Upper lobe of left lung (tissue), 6 donors: Measurements from ENCODE around the gene NOX4. TPM values are rescaled to one million over a fixed set of nuclear protein-coding genes. Genes with fewer than 3 reads are reported as not detected.
A peak's percentile ranks its signal among the peaks of the same experiment; 100 is the strongest.
"Not testable (repeated sequence)": the region's sequence is repeated elsewhere in the genome, so short reads cannot be mapped to it uniquely, and the experiment has no call there.

Source experiments
- ATAC-seq, 2 donors: fragments of 200-7000 bp; cut with Tn5 transposase; one replicate each; pipeline ENCODE4 v1.9.1; 2022; ENCODE audit warnings: mild to moderate bottlenecking in 2 of 2, moderate library complexity in 2 of 2; ENCODE audit not compliant: low FRiP score in 2 of 2
- DNase-seq, 2 donors: peaks; one replicate each; pipeline ENCODE4 v3.0.0-alpha.2; 2019 to 2020
- H3K27ac ChIP-seq, 4 donors: fragments of 200-600 bp; sonication (generic); one replicate each; pipeline ENCODE4 v1.5.1; 2016 to 2019
- H3K27me3 ChIP-seq, 4 donors: fragments of 200-600 bp; sonication (generic); one replicate each; pipeline ENCODE4 v1.5.1; 2017 to 2019
- H3K36me3 ChIP-seq, 4 donors: fragments of 200-600 bp; sonication (generic); one replicate each; pipeline ENCODE4 v1.5.1; 2016 to 2019
- H3K4me1 ChIP-seq, 4 donors: fragments of 200-600 bp; sonication (generic); one replicate each; pipeline ENCODE4 v1.5.1; 2018 to 2019
- H3K4me3 ChIP-seq, 4 donors: fragments of 200-600 bp; sonication (generic); one replicate each; pipeline ENCODE4 v1.5.1; 2017 to 2019; ENCODE audit warnings: mild to moderate bottlenecking in 2 of 4, moderate library complexity in 1 of 4
- H3K9me3 ChIP-seq, 4 donors: fragments of 200-600 bp; sonication (generic); one replicate each; pipeline ENCODE4 v1.5.1; 2018 to 2019
- EP300 ChIP-seq, 4 donors: sonication (generic); formaldehyde crosslinking; IDR thresholded peaks; one replicate each; pipeline ENCODE4 v1.5.1; 2017; ENCODE audit warnings: antibody characterized with exemption in 4 of 4, control low read depth in 2 of 4
- POLR2A ChIP-seq, 4 donors: fragments of 450-650 bp; IDR thresholded peaks; one replicate each; pipeline ENCODE4 v1.5.1; 2016 to 2017; ENCODE audit warnings: antibody characterized with exemption in 4 of 4, mild to moderate bottlenecking in 2 of 4
- POLR2AphosphoS5 ChIP-seq, 2 donors: sonication (generic); formaldehyde crosslinking; IDR thresholded peaks; one replicate each; pipeline ENCODE4 v1.5.1; 2017; ENCODE audit warnings: antibody characterized with exemption in 2 of 2
- WGBS, 2 donors: methylation state at CpG; one replicate each; pipeline ENCODE4 v1.1.5; 2017 to 2018; 5-methylcytosine and 5-hydroxymethylcytosine counted together
- total RNA-seq, 6 donors: library from RNA; depleted of rRNA in 4 of 6; stranded (reverse); fragments of >200 nt in 4 of 6; gene quantifications; one replicate each; pipeline versions ENCODE4 v1.1.0 to v1.2.1, GENCODE V29; 2016 to 2021
- TF ChIP-seq, protein P1 (sequence below), 6 experiments: fragments of 450-650 bp in 4 of 6; fragments of 200-600 bp in 2 of 6; sonication (generic) in 2 of 6; IDR thresholded peaks; one replicate each; pipeline ENCODE4 v1.5.1; 2016 to 2019; ENCODE audit warnings: antibody characterized with exemption in 6 of 6
- donor health status: DM: no; HTN: no; CAD: no; lungs with moderate emphysema.
- donor health status: DM: no; HTN: yes; CAD: no; lungs with severe emphysema.

Gene NOX4
- total RNA-seq, 6 donors from 2014 or later = 2.0 to 6.4 (median 3.7) TPM

- WGBS, 2 donors = 52 to 57% methylated on average over 2 of the region's 2 CpGs
- H3K27ac ChIP-seq = no peak overlapping the region
- H3K9me3 ChIP-seq = no peaks in the 10 kb centered on the region
- H3K36me3 ChIP-seq = no peaks in the 10 kb centered on the region
- TF ChIP-seq POLR2AphosphoS5 (IDR thresholded peaks at IDR 0.05) = no peak
- no peak for TF ChIP-seq EP300 (IDR thresholded peaks at IDR 0.05)
- TF ChIP-seq, protein P1, sequence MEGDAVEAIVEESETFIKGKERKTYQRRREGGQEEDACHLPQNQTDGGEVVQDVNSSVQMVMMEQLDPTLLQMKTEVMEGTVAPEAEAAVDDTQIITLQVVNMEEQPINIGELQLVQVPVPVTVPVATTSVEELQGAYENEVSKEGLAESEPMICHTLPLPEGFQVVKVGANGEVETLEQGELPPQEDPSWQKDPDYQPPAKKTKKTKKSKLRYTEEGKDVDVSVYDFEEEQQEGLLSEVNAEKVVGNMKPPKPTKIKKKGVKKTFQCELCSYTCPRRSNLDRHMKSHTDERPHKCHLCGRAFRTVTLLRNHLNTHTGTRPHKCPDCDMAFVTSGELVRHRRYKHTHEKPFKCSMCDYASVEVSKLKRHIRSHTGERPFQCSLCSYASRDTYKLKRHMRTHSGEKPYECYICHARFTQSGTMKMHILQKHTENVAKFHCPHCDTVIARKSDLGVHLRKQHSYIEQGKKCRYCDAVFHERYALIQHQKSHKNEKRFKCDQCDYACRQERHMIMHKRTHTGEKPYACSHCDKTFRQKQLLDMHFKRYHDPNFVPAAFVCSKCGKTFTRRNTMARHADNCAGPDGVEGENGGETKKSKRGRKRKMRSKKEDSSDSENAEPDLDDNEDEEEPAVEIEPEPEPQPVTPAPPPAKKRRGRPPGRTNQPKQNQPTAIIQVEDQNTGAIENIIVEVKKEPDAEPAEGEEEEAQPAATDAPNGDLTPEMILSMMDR (IDR thresholded peaks at IDR 0.05) = no peak
- no peak for TF ChIP-seq POLR2A (IDR thresholded peaks at IDR 0.05)
- DNase-seq (no peak), ATAC-seq (no peak)
- no peaks in the 10 kb centered on the region for H3K4me1 ChIP-seq
- no peaks in the 10 kb centered on the region for H3K27me3 ChIP-seq
- H3K4me3 ChIP-seq = no peak overlapping the region
Observed at GRCh38 chr11:89421718-89422117, 69.5 kb downstream of the NOX4 start.

DNA sequence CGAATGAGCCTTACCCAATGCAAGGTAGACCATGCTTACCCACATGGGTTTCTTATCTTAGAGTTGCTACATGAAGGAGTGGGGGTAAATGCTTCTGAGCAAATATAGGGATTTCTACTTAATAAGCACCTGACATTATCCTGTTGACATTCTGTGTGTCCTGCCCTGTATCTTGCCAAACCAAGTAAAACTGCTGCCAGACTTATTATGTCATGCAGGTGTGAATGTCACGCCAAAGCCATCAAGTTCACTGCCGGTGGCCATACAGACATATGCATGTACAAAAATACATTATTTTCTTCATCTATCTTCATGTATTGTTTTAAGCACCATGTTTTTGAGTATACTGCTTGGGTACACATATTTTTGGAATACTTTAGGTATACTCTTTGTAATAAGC, 70.2 kb downstream of the NOX4 start:
- Histone ChIP-seq H3K27ac (no peak overlapping the region), H3K9me3 (no peaks in the 10 kb centered on the region), H3K27me3 (no peaks in the 10 kb centered on the region), H3K36me3 (no peaks in the 10 kb centered on the region), H3K4me3 (no peak overlapping the region), H3K4me1 (no peaks in the 10 kb centered on the region)
- TF ChIP-seq EP300 (IDR thresholded peaks at IDR 0.05) (no peak), POLR2A (IDR thresholded peaks at IDR 0.05) (no peak), POLR2AphosphoS5 (IDR thresholded peaks at IDR 0.05) (no peak)
- TF ChIP-seq, protein P1 (IDR thresholded peaks at IDR 0.05) = no peak
- DNase-seq (no peak), ATAC-seq (no peak)
- 74 to 83% methylated on average over 3 of the region's 3 CpGs for WGBS, 2 donors

DNA sequence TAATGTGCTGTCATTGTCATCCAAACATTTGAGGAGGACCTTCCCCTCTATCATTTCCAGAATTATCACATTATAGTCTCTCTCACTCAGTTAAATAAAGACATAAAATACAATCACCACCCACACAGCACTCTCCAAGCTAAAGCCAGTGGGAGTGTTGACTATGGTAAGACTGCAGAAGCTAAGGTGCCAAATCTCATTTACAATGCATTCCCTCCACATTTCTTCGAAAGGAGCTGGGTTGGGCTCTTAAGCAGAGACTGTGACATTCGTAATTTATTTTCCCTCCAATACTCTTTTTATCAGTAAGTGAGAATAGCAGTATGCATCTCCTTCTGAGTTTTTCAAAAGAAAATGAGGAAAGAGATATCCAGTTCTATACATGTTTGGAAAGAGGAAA, 74.2 kb downstream of the NOX4 start:
- WGBS, 2 donors = 49 to 59% methylated on average over 2 of the region's 2 CpGs
- TF ChIP-seq EP300 (IDR thresholded peaks at IDR 0.05) (no peak), POLR2A (IDR thresholded peaks at IDR 0.05) (no peak)
- TF ChIP-seq, protein P1 (IDR thresholded peaks at IDR 0.05) = no peak
- Histone ChIP-seq H3K4me3 (no peak overlapping the region), H3K9me3 (no peaks in the 10 kb centered on the region), H3K27me3 (no peaks in the 10 kb centered on the region), H3K36me3 (no peaks in the 10 kb centered on the region), H3K4me1 (no peaks in the 10 kb centered on the region), H3K27ac (no peak overlapping the region)
- no peak for DNase-seq
- no peak for ATAC-seq

DNA sequence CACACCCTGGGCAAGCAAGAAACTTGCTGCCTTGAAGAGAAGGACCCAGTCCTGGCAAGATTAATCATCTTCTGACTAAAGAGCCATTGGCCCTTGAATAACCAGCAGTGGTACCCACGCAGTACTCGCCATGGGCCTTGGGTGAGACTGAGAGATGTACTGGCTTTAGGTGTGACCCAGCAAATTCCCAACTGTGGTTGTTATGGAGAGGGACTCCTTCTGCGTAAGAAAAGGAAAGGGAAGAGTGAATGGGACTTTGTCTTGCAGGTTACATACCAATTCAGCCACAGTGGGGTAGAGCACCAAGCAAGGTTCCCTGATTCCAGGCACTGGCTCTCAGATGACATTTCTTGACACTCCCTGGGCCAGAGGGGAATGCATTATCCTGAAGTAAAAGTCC, 80.1 kb downstream of the NOX4 start:
- not testable (repeated sequence) for H3K27me3 ChIP-seq, H3K4me3 ChIP-seq, H3K4me1 ChIP-seq, DNase-seq, H3K9me3 ChIP-seq, H3K27ac ChIP-seq, ATAC-seq, H3K36me3 ChIP-seq
- 93 to 98% methylated on average over 3 of the region's 3 CpGs for WGBS, 2 donors

- H3K27ac ChIP-seq, H3K4me1 ChIP-seq, H3K9me3 ChIP-seq, H3K4me3 ChIP-seq, H3K27me3 ChIP-seq, H3K36me3 ChIP-seq: not testable (repeated sequence)
- peak in 1 of 2 donors; percentile 0 for DNase-seq
- peak in 1 of 2 donors; percentile 6 for ATAC-seq
- WGBS, 2 donors = 100% methylated on average over 1 of the region's 1 CpG; no CpG with 5 or more reads in 1 of the 2 donors
Observed at GRCh38 chr11:89410666-89411065, 80.5 kb downstream of the NOX4 start.

- not testable (repeated sequence) for ATAC-seq, H3K27ac ChIP-seq, H3K4me1 ChIP-seq, DNase-seq, H3K27me3 ChIP-seq, H3K9me3 ChIP-seq, H3K36me3 ChIP-seq, H3K4me3 ChIP-seq
- 85 to 88% methylated on average over 2 of the region's 2 CpGs for WGBS, 2 donors
Observed at GRCh38 chr11:89408441-89408840, 82.7 kb downstream of the NOX4 start.
